Muscle layer of duodenum (tissue), 2 donors: ENCODE data around the gene SUFU.

ENCODE experiments used
- H3K27ac ChIP-seq: one replicate; pipeline ENCODE4 v1.7.0; 2013; ENCODE audit warnings: mild to moderate bottlenecking, low read length
- H3K27me3 ChIP-seq: one replicate; pipeline ENCODE4 v1.7.0; 2013; ENCODE audit warnings: low read depth, mild to moderate bottlenecking, control low read depth, low read length
- H3K36me3 ChIP-seq, 2 donors: one replicate each; pipeline ENCODE4 v1.7.0; 2013; ENCODE audit warnings: low read length in 2 of 2, control low read depth in 1 of 2, mild to moderate bottlenecking in 1 of 2; ENCODE audit not compliant: insufficient read depth in 2 of 2, control insufficient read depth in 1 of 2
- H3K4me1 ChIP-seq, 2 donors: one replicate each; pipeline ENCODE4 v1.7.0; 2013; ENCODE audit warnings: low read length in 2 of 2, mild to moderate bottlenecking in 2 of 2, control low read depth in 1 of 2, moderate library complexity in 1 of 2; ENCODE audit not compliant: insufficient read depth in 2 of 2, control insufficient read depth in 1 of 2
- H3K4me3 ChIP-seq, 2 donors: one replicate each; pipeline ENCODE4 v1.7.0; 2013; ENCODE audit warnings: low read length in 2 of 2, low read depth in 1 of 2, mild to moderate bottlenecking in 1 of 2
- H3K9me3 ChIP-seq, 2 donors: one replicate each; pipeline ENCODE4 v1.7.0; 2013; ENCODE audit warnings: low read length in 2 of 2, control low read depth in 1 of 2, mild to moderate bottlenecking in 1 of 2; ENCODE audit not compliant: control insufficient read depth in 1 of 2
- donor health status: healthy.

Gene SUFU

DNA sequence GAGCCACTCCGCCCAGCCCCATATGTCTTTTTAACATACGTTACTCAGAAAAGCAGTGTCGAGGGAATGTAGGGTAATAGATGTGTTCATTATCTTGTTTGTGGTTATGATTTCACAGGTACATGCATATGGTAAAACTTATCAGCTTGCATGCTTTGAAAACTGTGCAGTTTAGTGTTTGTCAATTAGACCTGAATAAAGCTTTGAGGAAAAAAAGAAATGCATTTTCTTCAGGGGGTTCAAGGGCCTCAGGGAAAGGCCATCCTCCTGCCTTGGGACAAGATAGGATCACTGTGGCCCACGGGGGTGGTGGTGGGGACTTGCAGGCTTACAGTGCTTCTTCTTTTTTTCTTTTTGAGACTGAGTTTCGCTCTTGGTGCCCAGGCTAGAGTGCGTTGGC, 36.5 kb upstream of the SUFU start:
- no peaks in the 10 kb centered on the region for H3K27me3 ChIP-seq
- no peaks in the 10 kb centered on the region for H3K4me1 ChIP-seq
- H3K36me3 ChIP-seq, result no peaks in the 10 kb centered on the region
- no peaks in the 10 kb centered on the region for H3K9me3 ChIP-seq
- H3K27ac ChIP-seq, result no peak overlapping the region
- H3K4me3 ChIP-seq, result no peak overlapping the region

DNA sequence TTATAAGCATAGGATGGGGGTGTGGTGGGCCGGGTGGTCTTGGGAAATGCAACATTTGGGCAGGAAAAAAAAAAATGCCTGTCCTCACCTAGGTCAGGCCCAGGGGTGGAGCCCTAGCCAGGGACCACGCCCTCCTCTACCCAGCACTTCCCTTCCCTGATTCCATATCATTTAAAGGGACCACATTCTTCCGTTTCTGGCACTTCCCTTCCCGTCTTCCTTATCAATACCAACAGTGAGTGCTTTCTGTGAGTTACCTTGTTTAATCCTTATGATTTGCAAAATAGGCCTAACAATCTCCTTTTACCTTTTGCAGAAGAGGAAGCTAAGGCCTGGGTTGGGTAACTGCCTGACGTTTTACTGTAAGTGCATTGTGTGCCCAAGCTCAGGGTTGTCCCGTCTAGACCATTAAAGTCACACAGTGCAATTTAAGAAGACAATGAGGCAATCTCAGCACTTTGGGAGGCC, 35.8 kb upstream of the SUFU start:
- H3K27me3 ChIP-seq, result no peaks in the 10 kb centered on the region
- H3K36me3 ChIP-seq, result no peaks in the 10 kb centered on the region
- H3K4me3 ChIP-seq, result peak overlapping the region in 1 of 2 donors; percentile 47
- H3K27ac ChIP-seq, result no peak overlapping the region
- no peaks in the 10 kb centered on the region for H3K9me3 ChIP-seq
- H3K4me1 ChIP-seq, result no peaks in the 10 kb centered on the region

DNA sequence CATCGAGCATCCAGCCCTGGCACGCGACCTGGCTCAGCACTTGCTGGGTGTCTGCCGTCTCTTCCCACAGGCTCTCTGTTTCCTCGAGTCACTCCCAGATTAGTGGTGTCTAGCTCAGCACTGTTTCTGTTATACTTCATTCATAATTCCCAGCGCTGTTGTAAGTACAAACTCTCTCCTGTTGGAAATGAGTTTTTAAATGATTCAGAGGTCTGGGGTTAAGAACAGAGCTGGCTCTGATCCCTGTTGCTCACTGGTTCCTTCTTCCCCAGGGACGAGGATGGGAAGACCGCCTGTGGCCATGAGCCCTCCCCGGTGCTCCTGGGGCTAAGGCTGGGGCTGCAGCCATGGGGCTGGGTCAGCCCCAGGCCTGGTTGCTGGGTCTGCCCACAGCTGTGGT, 35.1 kb upstream of the SUFU start:
- Histone ChIP-seq H3K27ac (no peak overlapping the region), H3K4me3 (no peak overlapping the region), H3K4me1 (no peaks in the 10 kb centered on the region), H3K9me3 (no peaks in the 10 kb centered on the region), H3K27me3 (no peaks in the 10 kb centered on the region), H3K36me3 (no peaks in the 10 kb centered on the region)

DNA sequence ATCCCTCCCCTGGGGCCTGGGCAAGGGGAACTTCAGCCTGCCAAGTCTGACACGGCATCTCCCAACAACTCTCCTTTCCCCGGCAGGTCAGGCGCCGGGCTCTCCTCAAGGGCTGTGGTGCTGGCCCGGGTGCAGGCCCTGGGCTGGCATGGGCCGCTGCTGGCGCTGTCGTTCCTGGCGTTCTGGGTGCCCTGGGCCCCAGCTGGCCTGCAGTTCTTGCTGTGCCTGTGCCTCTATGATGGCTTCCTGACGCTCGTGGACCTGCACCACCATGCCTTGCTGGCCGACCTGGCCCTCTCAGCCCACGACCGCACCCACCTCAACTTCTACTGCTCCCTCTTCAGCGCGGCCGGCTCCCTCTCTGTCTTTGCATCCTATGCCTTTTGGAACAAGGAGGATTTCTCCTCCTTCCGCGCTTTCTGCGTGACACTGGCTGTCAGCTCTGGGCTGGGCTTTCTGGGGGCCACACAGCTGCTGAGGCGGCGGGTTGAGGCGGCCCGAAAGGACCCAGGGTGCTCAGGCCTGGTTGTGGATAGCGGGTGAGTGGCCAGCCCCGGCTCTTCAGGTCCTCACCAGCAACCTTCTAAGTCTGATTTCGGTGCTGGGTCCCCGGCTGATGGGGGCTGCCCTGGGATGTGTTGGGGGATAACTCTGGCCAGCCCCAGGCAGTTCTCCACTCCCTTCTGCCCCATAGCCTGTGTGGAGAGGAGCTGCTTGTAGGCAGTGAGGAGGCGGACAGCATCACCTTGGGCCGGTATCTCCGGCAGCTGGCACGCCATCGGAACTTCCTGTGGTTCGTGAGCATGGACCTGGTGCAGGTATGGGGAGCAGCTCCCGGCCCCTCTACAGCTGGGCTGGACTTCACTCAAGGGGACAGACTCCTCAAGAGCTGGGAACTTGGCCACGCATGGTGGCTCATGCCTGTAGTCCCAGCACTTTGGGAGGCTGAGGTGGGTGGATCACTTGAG, 32.9 kb upstream of the SUFU start:
- no peaks in the 10 kb centered on the region for H3K27me3 ChIP-seq
- H3K4me3 ChIP-seq, result no peak overlapping the region
- H3K9me3 ChIP-seq, result no peaks in the 10 kb centered on the region
- no peaks in the 10 kb centered on the region for H3K36me3 ChIP-seq
- H3K27ac ChIP-seq, result no peak overlapping the region
- H3K4me1 ChIP-seq, result no peaks in the 10 kb centered on the region

DNA sequence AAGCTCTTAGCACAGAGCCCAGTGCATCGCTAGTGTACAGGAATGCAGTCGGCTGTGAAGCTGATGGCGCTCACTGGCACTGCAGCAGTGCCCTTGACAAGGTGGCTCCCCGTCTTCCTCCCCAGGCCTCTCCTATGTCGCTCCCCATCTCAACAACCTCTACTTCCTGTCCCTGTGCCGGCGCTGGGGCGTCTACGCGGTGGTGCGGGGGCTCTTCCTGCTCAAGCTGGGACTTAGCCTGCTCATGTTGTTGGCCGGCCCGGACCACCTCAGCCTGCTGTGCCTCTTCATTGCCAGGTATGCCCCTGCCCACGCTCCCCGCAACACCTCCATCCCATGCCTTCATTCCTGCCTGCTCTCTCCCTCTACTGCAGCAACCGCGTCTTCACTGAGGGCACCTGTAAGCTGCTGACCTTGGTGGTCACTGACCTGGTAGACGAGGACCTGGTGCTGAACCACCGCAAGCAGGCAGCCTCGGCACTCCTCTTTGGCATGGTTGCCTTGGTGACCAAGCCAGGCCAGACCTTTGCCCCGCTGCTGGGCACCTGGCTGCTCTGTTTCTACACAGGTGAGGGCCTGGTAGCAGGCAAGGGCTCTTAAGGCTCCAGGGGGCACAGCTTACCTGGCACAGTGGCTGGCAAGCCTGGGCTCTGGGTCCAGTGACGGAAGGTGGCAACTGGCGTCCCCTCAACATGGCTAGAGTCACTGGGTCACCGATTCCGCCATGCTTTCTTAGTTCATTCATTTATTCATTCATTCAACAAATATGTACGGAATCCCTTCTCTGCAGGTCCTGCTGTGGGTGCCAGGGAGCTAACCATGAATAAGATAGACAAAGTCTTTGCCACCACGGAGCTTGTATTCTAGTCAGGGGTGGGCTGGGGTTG, 30.1 kb upstream of the SUFU start:
- H3K4me3 ChIP-seq, result no peak overlapping the region

DNA sequence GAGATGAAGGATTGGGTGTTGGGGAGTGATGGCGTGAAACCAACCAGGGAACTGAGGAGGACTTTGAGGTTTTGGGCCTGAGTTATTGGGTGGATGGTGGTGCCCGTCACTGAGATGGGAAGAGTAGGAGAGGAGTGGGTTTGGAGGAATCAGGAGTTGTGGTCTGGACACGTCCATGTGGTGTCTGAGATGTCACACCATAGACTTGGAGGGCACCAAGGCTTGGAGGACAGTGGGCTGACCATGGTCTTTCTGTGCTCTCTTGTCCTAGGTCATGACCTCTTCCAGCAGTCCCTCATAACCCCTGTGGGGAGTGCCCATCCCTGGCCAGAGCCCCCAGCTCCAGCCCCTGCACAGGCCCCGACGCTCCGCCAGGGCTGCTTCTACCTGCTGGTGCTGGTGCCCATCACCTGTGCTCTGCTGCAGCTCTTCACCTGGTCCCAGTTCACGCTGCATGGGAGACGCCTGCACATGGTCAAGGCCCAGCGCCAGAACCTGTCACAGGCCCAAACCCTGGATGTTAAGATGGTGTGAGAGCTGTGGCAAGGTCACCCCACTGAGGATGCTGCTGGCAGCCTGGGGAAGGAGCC, 28.2 kb upstream of the SUFU start:
- Histone ChIP-seq H3K4me1 (no peaks in the 10 kb centered on the region), H3K4me3 (no peak overlapping the region), H3K27ac (no peak overlapping the region), H3K36me3 (peaks cover 2 to 10% of the 10 kb centered on the region in 2 donors), H3K9me3 (no peaks in the 10 kb centered on the region), H3K27me3 (no peaks in the 10 kb centered on the region)

More for the DNA sequence above, 30.1 kb upstream of the SUFU start:
- H3K9me3 ChIP-seq, result no peaks in the 10 kb centered on the region
- no peak overlapping the region for H3K27ac ChIP-seq
- no peaks in the 10 kb centered on the region for H3K4me1 ChIP-seq
- H3K36me3 ChIP-seq, result no peaks in the 10 kb centered on the region
- H3K27me3 ChIP-seq, result no peaks in the 10 kb centered on the region

DNA sequence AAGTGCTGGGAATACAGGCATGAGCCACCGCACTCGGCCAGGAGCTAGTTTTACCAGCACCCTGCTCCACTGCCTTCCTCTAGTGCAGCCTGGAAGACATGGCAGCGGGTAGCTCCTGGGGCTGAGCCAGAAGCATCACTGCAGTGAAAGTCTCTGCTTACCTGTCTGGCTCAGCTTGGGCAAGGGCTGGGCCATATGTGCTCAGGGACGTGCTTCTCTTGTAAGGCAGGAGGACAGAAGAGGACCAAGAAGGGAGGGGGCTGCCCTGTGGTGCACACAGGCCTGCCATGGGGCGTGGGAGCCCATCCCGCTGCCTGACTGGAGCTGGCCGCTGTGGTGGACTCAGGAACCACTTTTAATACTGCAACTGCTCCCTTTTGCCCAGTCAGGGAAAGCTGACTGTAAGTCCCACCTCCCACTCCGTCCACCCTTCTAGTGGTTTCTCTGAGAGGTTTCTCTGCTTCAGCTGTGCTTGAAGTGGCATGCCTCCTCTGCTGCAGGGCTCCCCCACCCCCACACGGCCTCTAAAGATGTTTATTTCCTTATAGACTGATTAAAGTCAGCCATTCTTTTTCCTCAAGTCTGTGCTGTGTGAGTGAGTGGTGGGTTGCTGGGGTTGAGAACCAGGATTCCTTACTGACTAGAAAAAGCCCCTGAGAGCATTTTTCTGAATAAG, 27.2 kb upstream of the SUFU start:
- Histone ChIP-seq H3K36me3 (peaks cover 12 to 21% of the 10 kb centered on the region in 2 donors), H3K27ac (no peak overlapping the region), H3K4me3 (no peak overlapping the region)

DNA sequence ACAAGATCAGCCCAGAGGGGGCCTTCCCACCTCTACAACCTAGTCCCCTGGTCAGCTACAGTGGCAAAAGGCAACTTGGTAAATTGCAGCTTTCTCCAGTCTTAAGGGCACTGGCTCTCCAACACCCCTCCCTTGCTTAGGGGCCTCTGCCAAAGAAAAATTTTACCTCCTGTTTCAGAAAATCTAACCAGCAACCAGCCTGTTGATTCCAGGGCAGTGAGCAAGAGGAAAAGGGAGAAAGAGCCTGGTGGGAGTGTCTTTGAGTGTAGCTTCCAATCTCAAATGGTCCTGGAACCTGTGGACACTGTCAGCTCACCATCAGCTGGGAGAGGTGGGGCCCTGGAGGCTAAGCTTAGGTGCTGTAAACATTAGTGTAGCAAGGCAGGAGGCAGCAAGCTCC, 24.1 kb upstream of the SUFU start:
- Histone ChIP-seq H3K36me3 (peaks cover 41 to 52% of the 10 kb centered on the region in 2 donors), H3K4me3 (no peak overlapping the region), H3K4me1 (no peaks in the 10 kb centered on the region), H3K27ac (no peak overlapping the region), H3K9me3 (no peaks in the 10 kb centered on the region), H3K27me3 (no peaks in the 10 kb centered on the region)

More for the DNA sequence above, 27.2 kb upstream of the SUFU start:
- no peaks in the 10 kb centered on the region for H3K27me3 ChIP-seq
- H3K4me1 ChIP-seq, result no peaks in the 10 kb centered on the region
- no peaks in the 10 kb centered on the region for H3K9me3 ChIP-seq

DNA sequence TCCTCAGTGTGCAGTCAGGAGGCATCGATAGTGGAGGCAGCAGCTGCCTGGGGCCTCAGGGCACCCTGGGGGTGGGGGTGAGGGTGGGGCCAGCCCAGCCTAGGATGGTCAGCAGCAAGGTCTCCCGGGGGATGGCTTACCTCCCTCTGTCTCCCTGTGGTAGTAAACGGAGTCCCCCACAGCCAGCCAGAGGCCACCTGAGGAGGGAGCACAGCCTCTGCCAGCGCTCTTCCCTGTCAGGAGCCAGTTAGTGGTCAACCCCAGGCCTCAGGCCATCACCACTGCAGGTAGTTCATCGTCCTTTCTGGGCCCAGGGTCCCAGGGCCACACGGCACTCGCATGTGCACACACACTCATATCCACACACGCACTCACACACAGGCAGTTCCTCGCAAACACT, 23.4 kb upstream of the SUFU start:
- H3K9me3 ChIP-seq, result no peaks in the 10 kb centered on the region
- no peaks in the 10 kb centered on the region for H3K4me1 ChIP-seq
- no peak overlapping the region for H3K27ac ChIP-seq
- peaks cover 49 to 59% of the 10 kb centered on the region in 2 donors for H3K36me3 ChIP-seq
- no peak overlapping the region for H3K4me3 ChIP-seq
- no peaks in the 10 kb centered on the region for H3K27me3 ChIP-seq

DNA sequence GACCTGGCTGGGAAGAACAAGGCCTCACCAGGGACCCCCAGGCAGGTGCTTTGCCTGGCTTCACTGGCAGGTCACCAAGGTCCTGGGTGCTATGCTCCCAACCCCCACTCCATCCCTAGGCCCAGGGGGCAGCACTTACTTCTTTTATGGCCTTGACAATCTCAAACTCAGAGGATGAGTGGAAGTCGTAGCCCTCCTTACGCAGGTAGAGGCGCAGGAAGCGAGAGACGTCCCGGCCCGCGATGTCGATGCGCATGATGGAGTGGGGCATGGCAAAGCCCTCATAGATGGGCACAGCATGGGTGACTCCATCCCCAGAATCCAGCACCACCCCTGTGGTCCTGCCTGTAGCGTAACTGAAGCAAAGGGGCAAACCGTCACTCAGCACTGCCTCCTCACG, 19.8 kb upstream of the SUFU start:
- no peaks in the 10 kb centered on the region for H3K27me3 ChIP-seq
- H3K4me1 ChIP-seq, result no peaks in the 10 kb centered on the region
- H3K36me3 ChIP-seq, result peaks cover 74 to 95% of the 10 kb centered on the region in 2 donors
- no peaks in the 10 kb centered on the region for H3K9me3 ChIP-seq
- no peak overlapping the region for H3K4me3 ChIP-seq
- H3K27ac ChIP-seq, result no peak overlapping the region
